Osteoblast (primary cell): ENCODE data around the gene MCC. TPM values are rescaled to one million over a fixed set of nuclear protein-coding genes. Genes with fewer than 3 reads are reported as not detected.

Source experiments
- DNase-seq: peaks from one replicate; pipeline ENCODE4 v3.0.0; 2011; ENCODE audit warnings: low spot score, mixed read lengths; ENCODE audit not compliant: insufficient read length; ENCODE audit errors: missing footprints
- H2AFZ ChIP-seq: 2 replicates; pipeline ENCODE4 v1.6.0; 2011; ENCODE audit warnings: mild to moderate bottlenecking, low read length
- H3K27ac ChIP-seq: 2 replicates; pipeline ENCODE4 v1.5.1; 2011; ENCODE audit warnings: mild to moderate bottlenecking, low read depth, low read length, moderate library complexity
- H3K27me3 ChIP-seq: 2 replicates; pipeline ENCODE4 v1.6.0; 2012; ENCODE audit warnings: mild to moderate bottlenecking, control low read depth, inconsistent platforms, low read length, moderate library complexity; ENCODE audit not compliant: insufficient read depth
- H3K36me3 ChIP-seq: 2 replicates; pipeline ENCODE4 v1.5.1; 2011; ENCODE audit warnings: mild to moderate bottlenecking, low read length, control low read depth, moderate library complexity; ENCODE audit not compliant: insufficient read depth
- H3K4me1 ChIP-seq: 2 replicates; pipeline ENCODE4 v1.5.1; 2011; ENCODE audit warnings: mild to moderate bottlenecking, low read length, control low read depth, moderate library complexity; ENCODE audit not compliant: insufficient read depth
- H3K4me2 ChIP-seq: 2 replicates; pipeline ENCODE4 v1.6.0; 2011; ENCODE audit warnings: mild to moderate bottlenecking, low read length; ENCODE audit not compliant: insufficient read depth
- H3K4me3 ChIP-seq: fragments of 200-600 bp; sonication (generic); 3 replicates; pipeline ENCODE4 v1.5.1; 2012; ENCODE audit warnings: mild to moderate bottlenecking, low read length, inconsistent platforms; ENCODE audit not compliant: insufficient read depth
- H3K79me2 ChIP-seq: 2 replicates; pipeline ENCODE4 v1.6.0; 2012; ENCODE audit warnings: mild to moderate bottlenecking, low read length, control low read depth, inconsistent platforms; ENCODE audit not compliant: insufficient read depth
- H3K9me3 ChIP-seq: 2 replicates; pipeline ENCODE4 v1.5.1; 2011; ENCODE audit warnings: low read depth, low read length, control low read depth
- H4K20me1 ChIP-seq: 2 replicates; pipeline ENCODE4 v1.6.0; 2012; ENCODE audit warnings: mild to moderate bottlenecking, low read length, control low read depth; ENCODE audit not compliant: insufficient read depth
- CTCF ChIP-seq: IDR thresholded peaks from 2 replicates; pipeline ENCODE4 v1.5.1; 2011; ENCODE audit warnings: mild to moderate bottlenecking, low read depth, low read length, moderate library complexity; ENCODE audit errors: extremely low read depth
- total RNA-seq: library from RNA; depleted of rRNA; stranded (reverse); fragments of >200 nt; gene quantifications from 2 replicates; pipeline ENCODE4 v1.2.3, GENCODE V29; 2012

MCC gene
- total RNA-seq, 1 donor, result 45.6 TPM

DNA sequence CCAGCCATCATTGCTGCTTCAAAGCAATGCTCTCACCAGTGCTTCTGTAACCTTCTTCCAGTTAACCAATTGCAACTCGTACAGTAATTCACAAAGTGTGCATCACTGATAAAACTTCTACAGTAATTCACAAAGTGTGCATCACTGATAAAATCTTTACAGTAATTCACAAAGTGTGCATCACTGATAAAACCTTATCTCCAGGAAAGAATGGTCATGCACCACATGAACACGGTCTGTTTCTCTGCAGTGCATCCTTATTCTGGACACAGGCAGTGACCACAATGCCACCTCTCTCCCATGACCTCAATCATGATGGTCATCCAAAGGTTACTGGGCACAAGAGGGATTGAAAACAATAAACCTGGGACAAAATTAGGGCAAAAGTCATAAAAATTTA, 207.1 kb downstream of the MCC start:
- H4K20me1 ChIP-seq, result no peaks in the 10 kb centered on the region
- no peaks in the 10 kb centered on the region for H3K36me3 ChIP-seq
- no peaks in the 10 kb centered on the region for H3K79me2 ChIP-seq
- no peak for TF ChIP-seq CTCF
- H3K4me3 ChIP-seq, result no peak overlapping the region
- no peak overlapping the region for H2AFZ ChIP-seq
- H3K27me3 ChIP-seq, result no peaks in the 10 kb centered on the region
- peaks cover 5% of the 10 kb centered on the region for H3K4me1 ChIP-seq
- peak; percentile 66 for DNase-seq
- H3K4me2 ChIP-seq, result no peak overlapping the region
- H3K9me3 ChIP-seq, result no peaks in the 10 kb centered on the region
- peak overlapping the region; percentile 8 for H3K27ac ChIP-seq

- no peaks in the 10 kb centered on the region for H3K27me3 ChIP-seq
- TF ChIP-seq CTCF, result no peak
- no peaks in the 10 kb centered on the region for H4K20me1 ChIP-seq
- no peaks in the 10 kb centered on the region for H3K79me2 ChIP-seq
- no peak for DNase-seq
- H3K4me1 ChIP-seq, result peaks cover 5% of the 10 kb centered on the region
- H3K9me3 ChIP-seq, result no peaks in the 10 kb centered on the region
- no peak overlapping the region for H2AFZ ChIP-seq
- H3K36me3 ChIP-seq, result no peaks in the 10 kb centered on the region
- H3K27ac ChIP-seq, result no peak overlapping the region
- no peak overlapping the region for H3K4me2 ChIP-seq
- H3K4me3 ChIP-seq, result no peak overlapping the region
Measured at GRCh38 chr5:113280541-113280940, 207.7 kb downstream of the MCC start.

DNA sequence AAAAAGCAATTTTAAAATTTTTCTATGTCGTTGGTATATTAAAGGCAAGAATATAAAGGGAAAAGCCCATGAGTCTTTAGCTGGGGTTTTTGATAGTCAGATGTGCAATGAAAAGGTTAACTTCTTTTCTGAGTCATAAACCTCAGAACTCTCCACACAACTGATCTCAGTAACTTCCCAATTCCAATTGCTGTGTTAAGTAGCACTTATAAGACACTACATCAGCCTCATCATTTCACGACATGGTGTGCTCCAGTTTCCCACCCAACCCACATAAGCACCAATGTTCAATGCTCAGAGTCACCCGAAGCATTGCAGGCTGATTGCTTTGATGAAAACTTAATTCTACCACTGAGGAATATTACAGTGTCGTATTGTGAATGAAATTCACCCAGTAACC, 209.3 kb downstream of the MCC start:
- H3K79me2 ChIP-seq, result no peaks in the 10 kb centered on the region
- H3K4me3 ChIP-seq, result no peak overlapping the region
- peaks cover 5% of the 10 kb centered on the region for H3K4me1 ChIP-seq
- no peaks in the 10 kb centered on the region for H3K36me3 ChIP-seq
- no peak for TF ChIP-seq CTCF
- H3K9me3 ChIP-seq, result no peaks in the 10 kb centered on the region
- H3K27ac ChIP-seq, result no peak overlapping the region
- no peaks in the 10 kb centered on the region for H4K20me1 ChIP-seq
- H3K4me2 ChIP-seq, result peak overlapping the region; percentile 43
- DNase-seq, result peak; percentile 31
- no peaks in the 10 kb centered on the region for H3K27me3 ChIP-seq
- no peak overlapping the region for H2AFZ ChIP-seq

- H3K79me2 ChIP-seq, result no peaks in the 10 kb centered on the region
- no peaks in the 10 kb centered on the region for H3K9me3 ChIP-seq
- no peak overlapping the region for H3K4me2 ChIP-seq
- DNase-seq, result no peak
- peaks cover 6% of the 10 kb centered on the region for H3K4me1 ChIP-seq
- no peak overlapping the region for H2AFZ ChIP-seq
- H3K4me3 ChIP-seq, result no peak overlapping the region
- TF ChIP-seq CTCF, result no peak
- H3K36me3 ChIP-seq, result no peaks in the 10 kb centered on the region
- no peaks in the 10 kb centered on the region for H3K27me3 ChIP-seq
- H3K27ac ChIP-seq, result no peak overlapping the region
- H4K20me1 ChIP-seq, result no peaks in the 10 kb centered on the region
Measured at GRCh38 chr5:113276493-113276892, 211.8 kb downstream of the MCC start.
